DND-41 (cell line): ENCODE measurements around the gene GRIK4.

ENCODE experiments used
- ATAC-seq: fragments of 200-7000 bp; cut with Tn5 transposase; 3 replicates; pipeline ENCODE4 v1.9.1; 2021; ENCODE audit warnings: low read depth; ENCODE audit not compliant: insufficient read depth
- DNase-seq: peaks from one replicate; pipeline ENCODE4 v3.0.0-alpha.2; 2020
- H2AFZ ChIP-seq: 2 replicates; pipeline ENCODE4 v1.6.0; 2012; ENCODE audit warnings: low read depth, low read length
- H3K27ac ChIP-seq: 2 replicates; pipeline ENCODE4 v1.5.1; 2012; ENCODE audit warnings: low read length, inconsistent platforms
- H3K27me3 ChIP-seq: fragments of 200-600 bp; sonication (generic); 2 replicates; pipeline ENCODE4 v1.6.0; 2012; ENCODE audit warnings: low read length, mild to moderate bottlenecking, inconsistent platforms; ENCODE audit not compliant: insufficient read depth, poor library complexity
- H3K36me3 ChIP-seq: 2 replicates; pipeline ENCODE4 v1.5.1; 2012; ENCODE audit warnings: low read length, inconsistent platforms; ENCODE audit not compliant: insufficient read depth
- H3K4me1 ChIP-seq: 2 replicates; pipeline ENCODE4 v1.5.1; 2012; ENCODE audit warnings: mild to moderate bottlenecking, low read length; ENCODE audit not compliant: insufficient read depth
- H3K4me2 ChIP-seq: 2 replicates; pipeline ENCODE4 v1.6.0; 2012; ENCODE audit warnings: mild to moderate bottlenecking, moderate library complexity, low read length, inconsistent platforms; ENCODE audit not compliant: insufficient read depth
- H3K4me3 ChIP-seq, 2 experiments: fragments of 200-600 bp in 1 of 2; shearing (Covaris generic) in 1 of 2; 2 replicates each; pipeline ENCODE4 v1.5.1; 2012 to 2016; ENCODE audit warnings: inconsistent platforms in 2 of 2, low read length in 2 of 2, mild to moderate bottlenecking in 2 of 2, low read depth in 1 of 2, moderate library complexity in 1 of 2
- H3K79me2 ChIP-seq: 2 replicates; pipeline ENCODE4 v1.6.0; 2012; ENCODE audit warnings: low read length, inconsistent platforms; ENCODE audit not compliant: insufficient read depth
- H3K9ac ChIP-seq: 2 replicates; pipeline ENCODE4 v1.6.0; 2012; ENCODE audit warnings: low read depth, mild to moderate bottlenecking, inconsistent platforms, low read length, moderate library complexity
- H3K9me3 ChIP-seq: 2 replicates; pipeline ENCODE4 v1.5.1; 2012; ENCODE audit warnings: low read length, moderate library complexity, mild to moderate bottlenecking, inconsistent platforms; ENCODE audit not compliant: insufficient read depth, severe bottlenecking
- H4K20me1 ChIP-seq: 2 replicates; pipeline ENCODE4 v1.6.0; 2012; ENCODE audit warnings: low read length; ENCODE audit not compliant: insufficient read depth
- EZH2 ChIP-seq: IDR thresholded peaks from 3 replicates; pipeline ENCODE4 v1.6.1; 2012; ENCODE audit warnings: borderline replicate concordance, low read depth, mild to moderate bottlenecking, moderate library complexity, low read length, inconsistent platforms; ENCODE audit not compliant: severe bottlenecking
- TF ChIP-seq, protein P1 (sequence below): IDR thresholded peaks from 2 replicates; pipeline ENCODE4 v1.5.1; 2012; ENCODE audit warnings: borderline replicate concordance, low read length, moderate library complexity, mild to moderate bottlenecking; ENCODE audit not compliant: poor library complexity, severe bottlenecking; ENCODE audit errors: extremely low read depth

Gene GRIK4

DNA sequence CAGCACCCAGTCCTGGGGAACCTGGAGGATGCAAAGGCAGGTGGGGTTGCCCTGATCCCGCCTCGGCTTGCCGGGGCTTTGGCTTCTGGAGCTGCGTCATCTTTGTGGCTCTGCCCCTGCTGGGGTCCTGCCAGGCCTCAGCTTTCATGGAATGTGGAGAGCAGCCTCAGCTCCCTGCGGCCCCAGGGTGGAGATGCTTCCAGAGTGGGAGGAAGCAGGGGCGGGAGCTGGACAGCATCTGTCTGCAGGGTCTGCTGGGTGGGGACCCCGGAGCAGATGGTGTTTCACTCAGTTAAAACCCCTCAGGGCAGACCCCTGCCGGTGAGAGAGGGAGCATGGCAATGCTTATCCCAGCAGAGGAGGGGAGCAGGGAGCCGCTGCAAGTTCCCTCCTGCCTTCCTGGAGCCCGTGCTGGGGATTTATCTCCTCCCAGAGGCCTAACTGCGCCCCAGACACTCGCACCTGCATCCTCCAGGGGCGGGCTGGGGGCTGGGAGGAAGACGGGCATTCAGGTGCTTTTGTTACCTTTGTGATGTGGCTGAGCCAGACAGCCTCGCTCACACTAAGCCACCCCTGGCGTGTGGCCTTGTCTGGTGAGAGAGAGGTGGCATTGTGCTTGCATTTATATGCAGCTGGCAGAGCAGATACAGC, 15.7 kb downstream of the GRIK4 start:
- Histone ChIP-seq H3K27me3 (peaks cover 17% of the 10 kb centered on the region), H3K4me3 (no peak overlapping the region), H4K20me1 (peaks cover 8% of the 10 kb centered on the region; the same call in 1 of the 2 replicates), H3K27ac (no peak overlapping the region), H3K79me2 (no peaks in the 10 kb centered on the region), H3K36me3 (no peaks in the 10 kb centered on the region), H3K4me1 (no peaks in the 10 kb centered on the region), H3K9me3 (no peaks in the 10 kb centered on the region), H3K9ac (no peak overlapping the region), H2AFZ (no peak overlapping the region), H3K4me2 (no peak overlapping the region)
- TF ChIP-seq EZH2: no peak
- TF ChIP-seq, protein P1, sequence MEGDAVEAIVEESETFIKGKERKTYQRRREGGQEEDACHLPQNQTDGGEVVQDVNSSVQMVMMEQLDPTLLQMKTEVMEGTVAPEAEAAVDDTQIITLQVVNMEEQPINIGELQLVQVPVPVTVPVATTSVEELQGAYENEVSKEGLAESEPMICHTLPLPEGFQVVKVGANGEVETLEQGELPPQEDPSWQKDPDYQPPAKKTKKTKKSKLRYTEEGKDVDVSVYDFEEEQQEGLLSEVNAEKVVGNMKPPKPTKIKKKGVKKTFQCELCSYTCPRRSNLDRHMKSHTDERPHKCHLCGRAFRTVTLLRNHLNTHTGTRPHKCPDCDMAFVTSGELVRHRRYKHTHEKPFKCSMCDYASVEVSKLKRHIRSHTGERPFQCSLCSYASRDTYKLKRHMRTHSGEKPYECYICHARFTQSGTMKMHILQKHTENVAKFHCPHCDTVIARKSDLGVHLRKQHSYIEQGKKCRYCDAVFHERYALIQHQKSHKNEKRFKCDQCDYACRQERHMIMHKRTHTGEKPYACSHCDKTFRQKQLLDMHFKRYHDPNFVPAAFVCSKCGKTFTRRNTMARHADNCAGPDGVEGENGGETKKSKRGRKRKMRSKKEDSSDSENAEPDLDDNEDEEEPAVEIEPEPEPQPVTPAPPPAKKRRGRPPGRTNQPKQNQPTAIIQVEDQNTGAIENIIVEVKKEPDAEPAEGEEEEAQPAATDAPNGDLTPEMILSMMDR: no peak
- no peak for ATAC-seq
- no peak for DNase-seq

DNA sequence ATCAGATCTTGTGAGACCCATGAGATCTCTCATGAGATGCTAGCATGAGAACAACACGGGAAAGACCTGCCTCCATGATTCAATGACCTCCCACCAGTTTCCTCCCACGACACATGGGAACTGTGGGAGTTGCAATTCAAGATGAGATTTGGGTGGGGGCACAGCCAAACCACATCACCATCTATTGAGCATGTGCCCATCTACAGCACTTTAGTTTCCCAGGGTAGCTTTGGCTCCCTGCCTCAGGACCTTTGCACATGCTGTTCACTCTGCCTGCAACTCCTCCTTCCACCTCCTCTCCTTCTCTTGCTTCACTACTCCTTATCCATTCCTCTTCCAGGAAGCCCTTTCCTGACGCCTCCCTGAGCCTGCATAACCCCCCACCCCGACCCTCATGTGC, 17.2 kb downstream of the GRIK4 start:
- no peaks in the 10 kb centered on the region for H3K9me3 ChIP-seq
- H3K27ac ChIP-seq: no peak overlapping the region
- H3K27me3 ChIP-seq: peaks cover 14% of the 10 kb centered on the region
- H3K4me3 ChIP-seq: no peak overlapping the region
- H3K79me2 ChIP-seq: no peaks in the 10 kb centered on the region
- no peak overlapping the region for H3K9ac ChIP-seq
- ATAC-seq (no peak), DNase-seq (no peak)
- no peaks in the 10 kb centered on the region for H3K4me1 ChIP-seq
- H3K36me3 ChIP-seq: no peaks in the 10 kb centered on the region
- TF ChIP-seq, protein P1: no peak
- TF ChIP-seq EZH2: no peak
- H3K4me2 ChIP-seq: no peak overlapping the region
- H4K20me1 ChIP-seq: peaks cover 10% of the 10 kb centered on the region; the same call in 1 of the 2 replicates
- H2AFZ ChIP-seq: no peak overlapping the region

DNA sequence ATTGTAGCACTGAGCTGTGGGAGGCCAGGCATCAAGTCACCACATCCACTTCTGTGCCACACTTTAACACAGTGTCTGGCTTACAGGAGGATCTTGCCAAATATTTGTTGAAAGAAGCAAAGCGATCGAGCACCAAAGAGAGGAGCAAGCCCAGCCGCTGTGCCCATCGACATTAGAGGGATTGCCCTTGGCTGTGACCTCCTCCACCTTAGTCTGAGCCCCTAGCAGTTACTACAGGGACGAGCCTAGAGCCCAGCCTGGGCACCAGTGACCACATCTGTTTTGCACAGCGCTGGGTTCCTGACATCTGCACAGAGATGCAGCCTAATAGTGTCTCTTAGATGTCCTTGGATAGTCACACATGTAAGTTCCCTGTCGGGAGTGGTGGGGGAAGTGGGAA, 17.7 kb downstream of the GRIK4 start:
- H4K20me1 ChIP-seq: 0 out of 2 replicates have a peak, but pooled peaks cover 7% of the 10 kb centered on the region
- DNase-seq: no peak
- no peaks in the 10 kb centered on the region for H3K9me3 ChIP-seq
- ATAC-seq: no peak
- no peak overlapping the region for H3K27ac ChIP-seq
- no peak for TF ChIP-seq EZH2
- TF ChIP-seq, protein P1: no peak
- H3K4me2 ChIP-seq: no peak overlapping the region
- no peak overlapping the region for H3K4me3 ChIP-seq
- no peaks in the 10 kb centered on the region for H3K79me2 ChIP-seq
- H3K27me3 ChIP-seq: peaks cover 14% of the 10 kb centered on the region
- no peak overlapping the region for H2AFZ ChIP-seq
- no peak overlapping the region for H3K9ac ChIP-seq
- no peaks in the 10 kb centered on the region for H3K36me3 ChIP-seq
- no peaks in the 10 kb centered on the region for H3K4me1 ChIP-seq
